Activated naive CD4-positive, alpha-beta T cell treated with anti-CD3 and anti-CD28 coated beads, Interleukin-2, amount 10 ng/mL, durations not matched to agents 7 days and 5 days (primary cell): ENCODE results near the gene EIF5A2.
"Not testable (repeated sequence)": the region's sequence is repeated elsewhere in the genome, so short reads cannot be mapped to it uniquely, and the experiment has no call there.

Source experiments
- CTCF ChIA-PET: fragments of 350-600 bp; sonication (Branson Sonifier 250); formaldehyde crosslinking; loops from one replicate; lab custom pipeline; 2021; ENCODE audit warnings: antibody characterized with exemption; lab: Charles Lee
- DNase-seq: peaks from one replicate; pipeline ENCODE4 v3.0.0-alpha.2; 2020
- H3K27ac Mint-ChIP-seq: one replicate; pipeline ENCODE4 v1.8.0; 2021; ENCODE audit warnings: mild to moderate bottlenecking, moderate library complexity, mixed read lengths
- H3K27me3 Mint-ChIP-seq: one replicate; pipeline ENCODE4 v1.8.0; 2021; ENCODE audit warnings: mild to moderate bottlenecking, mixed read lengths
- H3K36me3 Mint-ChIP-seq: one replicate; pipeline ENCODE4 v1.8.0; 2021; ENCODE audit warnings: mixed read lengths
- H3K4me1 Mint-ChIP-seq: one replicate; pipeline ENCODE4 v1.8.0; 2021; ENCODE audit warnings: mixed read lengths
- H3K4me3 Mint-ChIP-seq: one replicate; pipeline ENCODE4 v1.8.0; 2021; ENCODE audit warnings: mild to moderate bottlenecking, moderate library complexity, mixed read lengths
- H3K9me3 Mint-ChIP-seq: one replicate; pipeline ENCODE4 v1.8.0; 2021; ENCODE audit warnings: mixed read lengths

EIF5A2 gene

GRCh38 chr3:170878688-170879087, 29.7 kb downstream of the EIF5A2 start:
- H3K4me1 Mint-ChIP-seq, CTCF ChIA-PET, H3K36me3 Mint-ChIP-seq, H3K27me3 Mint-ChIP-seq, H3K4me3 Mint-ChIP-seq, DNase-seq, H3K27ac Mint-ChIP-seq, H3K9me3 Mint-ChIP-seq: not testable (repeated sequence)

GRCh38 chr3:170877311-170877710, 31.1 kb downstream of the EIF5A2 start:
- H3K36me3 Mint-ChIP-seq, H3K27ac Mint-ChIP-seq, DNase-seq, H3K4me1 Mint-ChIP-seq, CTCF ChIA-PET, H3K27me3 Mint-ChIP-seq, H3K9me3 Mint-ChIP-seq, H3K4me3 Mint-ChIP-seq: not testable (repeated sequence)

- H3K36me3 Mint-ChIP-seq: no peaks in the 10 kb centered on the region
- H3K9me3 Mint-ChIP-seq: no peaks in the 10 kb centered on the region
- H3K27me3 Mint-ChIP-seq: peaks cover 4% of the 10 kb centered on the region
- CTCF ChIA-PET: interaction anchor here (0.7 kb wide), 1 partner anchor 313 kb away, joined by 3 read pairs; no protein-coding TSS in a partner anchor
- H3K27ac Mint-ChIP-seq: no peak overlapping the region
- DNase-seq: no peak
- H3K4me1 Mint-ChIP-seq: no peaks in the 10 kb centered on the region
- no peak overlapping the region for H3K4me3 Mint-ChIP-seq
Measured at GRCh38 chr3:170876537-170876936, 31.9 kb downstream of the EIF5A2 start.

- Mint-ChIP-seq H3K27ac (peak within 1 kb of the TSS; percentile 94), H3K9me3 (no peaks in the 10 kb centered on the region), H3K4me3 (peak within 1 kb of the TSS; percentile 87), H3K27me3 (peaks cover 4% of the 10 kb centered on the region), H3K36me3 (peaks cover 31% of the 10 kb centered on the region), H3K4me1 (peaks cover 33% of the 10 kb centered on the region)
- DNase-seq: peak; percentile 96
- CTCF ChIA-PET: no interaction called here
Measured at GRCh38 chr3:170869645-170870593, 38.5 kb downstream of the EIF5A2 start, which contains the start of gene RPL22L1. TSS of gene RPL22L1 (minus strand) at chr3:170870195. CDS start at chr3:170870167, 28 bp downstream.

- peaks cover 33% of the 10 kb centered on the region for H3K4me1 Mint-ChIP-seq
- H3K36me3 Mint-ChIP-seq: peaks cover 37% of the 10 kb centered on the region
- H3K27me3 Mint-ChIP-seq: peaks cover 4% of the 10 kb centered on the region
- no peaks in the 10 kb centered on the region for H3K9me3 Mint-ChIP-seq
- peak overlapping the region; percentile 94 for H3K27ac Mint-ChIP-seq
- H3K4me3 Mint-ChIP-seq: peak overlapping the region; percentile 87
- CTCF ChIA-PET: no interaction called here
- DNase-seq: no peak
Measured at GRCh38 chr3:170869239-170869590, 39.2 kb downstream of the EIF5A2 start.

GRCh38 chr3:170868577-170869238, 39.7 kb downstream of the EIF5A2 start:
- DNase-seq: no peak
- Mint-ChIP-seq H3K4me1 (peaks cover 33% of the 10 kb centered on the region), H3K36me3 (peaks cover 40% of the 10 kb centered on the region), H3K9me3 (no peaks in the 10 kb centered on the region), H3K27me3 (peaks cover 2% of the 10 kb centered on the region), H3K4me3 (peak overlapping the region; percentile 87), H3K27ac (peak overlapping the region; percentile 94)
- CTCF ChIA-PET: interaction anchor here (1.0 to 1.1 kb wide), 2 partner anchors 20 to 455 kb away, joined by 3 read pairs; no protein-coding TSS in a partner anchor

- H3K4me1 Mint-ChIP-seq: peaks cover 33% of the 10 kb centered on the region
- peaks cover 40% of the 10 kb centered on the region for H3K36me3 Mint-ChIP-seq
- H3K9me3 Mint-ChIP-seq: no peaks in the 10 kb centered on the region
- H3K27ac Mint-ChIP-seq: no peak overlapping the region
- DNase-seq: no peak
- CTCF ChIA-PET: interaction anchor here (1.0 to 1.1 kb wide), 2 partner anchors 19 to 453 kb away, joined by 3 read pairs; no protein-coding TSS in a partner anchor
- no peaks in the 10 kb centered on the region for H3K27me3 Mint-ChIP-seq
- H3K4me3 Mint-ChIP-seq: peak overlapping the region; percentile 37
Measured at GRCh38 chr3:170867143-170867937, 41.1 kb downstream of the EIF5A2 start.

- Mint-ChIP-seq H3K36me3 (peaks cover 40% of the 10 kb centered on the region), H3K27me3 (no peaks in the 10 kb centered on the region), H3K27ac (no peak overlapping the region), H3K4me1 (peaks cover 33% of the 10 kb centered on the region), H3K9me3 (no peaks in the 10 kb centered on the region), H3K4me3 (no peak overlapping the region)
- DNase-seq: no peak
- CTCF ChIA-PET: no interaction called here
Measured at GRCh38 chr3:170866499-170866898, 41.9 kb downstream of the EIF5A2 start.

GRCh38 chr3:170865209-170866094, 43.0 kb downstream of the EIF5A2 start:
- Mint-ChIP-seq H3K4me1 (peaks cover 25% of the 10 kb centered on the region), H3K4me3 (no peak overlapping the region), H3K27ac (no peak overlapping the region), H3K9me3 (no peaks in the 10 kb centered on the region), H3K27me3 (no peaks in the 10 kb centered on the region), H3K36me3 (peaks cover 40% of the 10 kb centered on the region)
- no peak for DNase-seq
- CTCF ChIA-PET: no interaction called here

GRCh38 chr3:170864525-170865208, 43.8 kb downstream of the EIF5A2 start:
- no peaks in the 10 kb centered on the region for H3K9me3 Mint-ChIP-seq
- CTCF ChIA-PET: interaction anchor here (0.6 to 1.5 kb wide), 2 partner anchors 13 to 849 kb away, joined by 3 read pairs; no protein-coding TSS in a partner anchor
- H3K27ac Mint-ChIP-seq: no peak overlapping the region
- no peaks in the 10 kb centered on the region for H3K27me3 Mint-ChIP-seq
- peaks cover 37% of the 10 kb centered on the region for H3K36me3 Mint-ChIP-seq
- no peak for DNase-seq
- H3K4me3 Mint-ChIP-seq: no peak overlapping the region
- peaks cover 21% of the 10 kb centered on the region for H3K4me1 Mint-ChIP-seq

- Mint-ChIP-seq H3K9me3 (no peaks in the 10 kb centered on the region), H3K27ac (no peak overlapping the region), H3K4me1 (peaks cover 17% of the 10 kb centered on the region), H3K36me3 (peaks cover 33% of the 10 kb centered on the region), H3K4me3 (no peak overlapping the region), H3K27me3 (no peaks in the 10 kb centered on the region)
- CTCF ChIA-PET: interaction anchor here (1.5 kb wide), 1 partner anchor 12 kb away, joined by 3 read pairs; no protein-coding TSS in a partner anchor
- DNase-seq: no peak
Measured at GRCh38 chr3:170863816-170864215, 44.6 kb downstream of the EIF5A2 start.

- H3K4me3 Mint-ChIP-seq: no peak overlapping the region
- H3K36me3 Mint-ChIP-seq: peaks cover 33% of the 10 kb centered on the region
- no peak for DNase-seq
- H3K27me3 Mint-ChIP-seq: no peaks in the 10 kb centered on the region
- H3K9me3 Mint-ChIP-seq: no peaks in the 10 kb centered on the region
- CTCF ChIA-PET: interaction anchor here (1.5 kb wide), 1 partner anchor 11 kb away, joined by 3 read pairs; no protein-coding TSS in a partner anchor
- peaks cover 12% of the 10 kb centered on the region for H3K4me1 Mint-ChIP-seq
- H3K27ac Mint-ChIP-seq: no peak overlapping the region
Measured at GRCh38 chr3:170862618-170863374, 45.6 kb downstream of the EIF5A2 start.
